HG02981 (cell line): ENCODE results near the gene TAS2R19.
A peak's percentile ranks its signal among the peaks of the same experiment; 100 is the strongest.

ENCODE experiments used
- ATAC-seq: cut with Tn5 transposase; IDR thresholded peaks from one replicate; pipeline ENCODE4 v1.9.1; 2021; ENCODE audit warnings: mild to moderate bottlenecking, moderate library complexity; ENCODE audit not compliant: unreplicated experiment

Gene TAS2R19

GRCh38 chr12:10994307-10994706, 28.1 kb downstream of the TAS2R19 start:
- no peak for ATAC-seq

GRCh38 chr12:10989107-10989506, 33.3 kb downstream of the TAS2R19 start:
- ATAC-seq, result no peak

- no peak for ATAC-seq
Observed at GRCh38 chr12:10986812-10987211, 35.6 kb downstream of the TAS2R19 start, which contains the start of gene TAS2R50. TAS2R50 (minus strand) TSS chr12:10986912; CDS start chr12:10986860, 52 bp downstream.

GRCh38 chr12:10982244-10982643, 40.2 kb downstream of the TAS2R19 start:
- ATAC-seq, result peak; percentile 37

- ATAC-seq, result no peak
Observed at GRCh38 chr12:10974965-10975364, 47.5 kb downstream of the TAS2R19 start.
